ENCODE results near the gene KRTAP5-11. TPM values are rescaled to one million over a fixed set of nuclear protein-coding genes. Genes with fewer than 3 reads are reported as not detected.
"Not testable (repeated sequence)": the region's sequence is repeated elsewhere in the genome, so short reads cannot be mapped to it uniquely, and the experiment has no call there.

Gene KRTAP5-11
- total RNA-seq, 2 donors from 2014 or later = not detected

DNA sequence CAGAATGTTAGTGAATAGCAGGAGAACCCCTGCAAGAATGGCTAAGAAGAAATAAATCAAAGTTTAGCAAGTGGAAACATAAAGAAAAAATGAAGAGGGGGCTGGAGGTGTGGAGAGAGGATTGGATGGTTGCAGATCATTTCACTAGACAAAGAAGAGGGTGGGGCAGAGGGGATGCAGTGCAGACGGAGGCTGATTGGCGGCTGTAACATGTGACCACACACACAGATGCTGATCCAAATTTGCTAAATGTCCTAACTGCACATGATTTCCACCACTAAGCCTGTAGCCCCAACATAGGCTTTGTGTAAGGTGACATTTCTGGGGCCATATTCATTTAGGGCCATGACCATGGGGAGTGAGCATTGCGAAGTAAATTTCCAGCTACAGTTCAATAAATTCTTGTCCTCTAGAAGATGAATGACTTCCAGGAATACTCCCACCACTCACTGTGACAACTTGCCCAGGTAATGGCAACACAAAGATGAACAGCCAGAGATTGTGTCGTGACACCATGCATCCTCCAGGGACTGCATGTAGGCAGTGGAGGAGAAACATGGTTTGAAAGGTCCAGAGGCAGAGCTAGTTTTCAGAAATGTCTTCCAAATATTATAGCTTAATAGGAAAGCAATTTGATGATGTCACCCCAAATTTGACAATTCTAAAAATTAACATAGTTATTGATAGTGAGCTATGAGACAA, 6.8 kb downstream of the KRTAP5-11 start:
- no peak overlapping the region for H3K4me3 Mint-ChIP-seq
- no peak overlapping the region for H3K27ac Mint-ChIP-seq
- H3K4me1 Mint-ChIP-seq (ENCODE audit: low read depth) = peaks cover 8% of the 10 kb centered on the region
- ATAC-seq (replicated peaks in 1 of 2) (no peak), DNase-seq (no peak)
- H3K9me3 Mint-ChIP-seq = no peaks in the 10 kb centered on the region
- no peaks in the 10 kb centered on the region for H3K36me3 Mint-ChIP-seq (ENCODE audit: insufficient read depth in 2 of 2)
- H3K27me3 Mint-ChIP-seq (ENCODE audit: low read depth) = peaks cover 11% of the 10 kb centered on the region

DNA sequence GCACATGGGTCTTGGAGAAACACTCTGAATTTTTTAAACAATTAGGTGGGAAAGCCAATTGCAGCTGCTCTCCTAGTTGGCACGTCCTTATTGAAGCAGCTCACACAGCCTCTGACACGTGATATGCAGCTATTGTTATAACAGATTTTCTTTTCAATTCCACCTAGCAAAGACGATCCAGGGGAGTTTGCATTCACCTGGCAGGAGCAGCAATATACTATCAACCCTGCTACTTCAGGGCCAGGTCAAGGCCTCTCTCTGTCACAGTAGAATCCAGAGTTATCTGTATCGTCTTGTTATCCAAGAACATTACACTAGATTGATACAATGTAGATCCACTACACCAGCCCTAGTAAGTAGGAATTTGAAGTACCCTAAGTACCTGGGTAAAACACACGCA, 8.3 kb downstream of the KRTAP5-11 start:
- Mint-ChIP-seq H3K4me3 (no peak overlapping the region), H3K27me3 (ENCODE audit: low read depth) (peaks cover 7% of the 10 kb centered on the region), H3K36me3 (ENCODE audit: insufficient read depth in 2 of 2) (no peaks in the 10 kb centered on the region), H3K4me1 (ENCODE audit: low read depth) (no peaks in the 10 kb centered on the region), H3K9me3 (no peaks in the 10 kb centered on the region), H3K27ac (no peak overlapping the region)
- ATAC-seq (replicated peaks in 1 of 2) (no peak), DNase-seq (no peak)

DNA sequence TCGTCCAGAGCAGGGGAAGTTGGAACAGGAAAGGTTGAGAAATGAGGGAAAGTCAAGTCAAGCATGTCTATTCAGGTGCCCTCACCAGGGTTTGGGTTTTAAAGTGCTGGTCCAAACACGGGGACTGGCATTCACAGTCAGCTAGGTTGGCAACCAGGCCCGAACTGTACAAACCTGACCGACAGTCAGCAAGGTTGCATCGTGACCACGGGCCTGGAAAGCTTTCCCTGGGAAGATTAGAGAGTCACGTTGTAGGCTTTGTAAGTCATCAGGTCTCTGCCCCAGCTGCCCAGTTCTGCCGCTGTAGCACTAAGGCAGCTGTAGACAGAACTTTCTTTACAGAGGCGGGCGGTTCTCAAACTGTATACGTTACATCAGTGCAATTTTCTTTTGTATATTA, 9.9 kb downstream of the KRTAP5-11 start:
- H3K27ac Mint-ChIP-seq = no peak overlapping the region
- no peaks in the 10 kb centered on the region for H3K36me3 Mint-ChIP-seq (ENCODE audit: insufficient read depth in 2 of 2)
- peaks cover 7% of the 10 kb centered on the region for H3K27me3 Mint-ChIP-seq (ENCODE audit: low read depth)
- H3K4me1 Mint-ChIP-seq (ENCODE audit: low read depth) = no peaks in the 10 kb centered on the region
- H3K9me3 Mint-ChIP-seq = no peaks in the 10 kb centered on the region
- no peak for ATAC-seq (replicated peaks in 1 of 2)
- H3K4me3 Mint-ChIP-seq = no peak overlapping the region
- no peak for DNase-seq

DNA sequence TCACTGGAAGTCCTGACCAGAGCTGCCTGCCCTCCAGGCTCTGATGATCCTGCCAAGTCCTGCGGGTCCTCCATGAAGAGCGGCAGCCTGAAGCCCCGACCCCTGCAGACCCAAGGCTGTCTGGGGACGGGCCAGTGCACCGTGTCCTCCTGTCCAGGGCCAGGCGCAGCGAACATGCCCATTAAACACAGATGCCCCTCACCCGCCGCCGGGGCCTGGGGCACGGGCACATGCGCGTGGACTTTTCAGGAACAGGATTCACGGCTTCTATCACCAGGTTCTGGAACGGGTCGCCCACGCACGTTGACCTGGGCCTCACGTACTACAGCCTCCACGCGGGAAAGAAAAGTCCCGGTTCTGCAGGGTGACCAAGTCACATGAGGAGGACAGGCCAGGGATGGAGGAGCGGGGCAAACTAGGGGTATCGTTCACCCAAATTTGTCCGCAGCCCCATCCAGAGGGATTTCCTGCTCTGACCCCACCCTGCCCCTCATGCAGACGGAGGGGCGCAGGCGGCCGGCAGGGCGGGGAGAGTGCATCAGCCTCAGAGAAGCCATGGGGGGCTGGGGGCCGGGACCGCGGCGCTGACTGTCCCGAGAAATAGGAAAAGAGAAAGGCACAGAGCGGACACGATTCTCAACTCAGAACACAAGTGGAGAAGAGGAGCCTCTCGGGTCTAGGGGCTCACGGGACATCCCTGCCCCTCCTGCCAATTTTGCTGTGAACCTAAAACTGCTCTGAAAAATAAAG, 11.4 kb downstream of the KRTAP5-11 start:
- H3K27me3 Mint-ChIP-seq (ENCODE audit: low read depth) = peaks cover 18% of the 10 kb centered on the region
- ATAC-seq (replicated peaks in 1 of 2) = not testable (repeated sequence)

DNA sequence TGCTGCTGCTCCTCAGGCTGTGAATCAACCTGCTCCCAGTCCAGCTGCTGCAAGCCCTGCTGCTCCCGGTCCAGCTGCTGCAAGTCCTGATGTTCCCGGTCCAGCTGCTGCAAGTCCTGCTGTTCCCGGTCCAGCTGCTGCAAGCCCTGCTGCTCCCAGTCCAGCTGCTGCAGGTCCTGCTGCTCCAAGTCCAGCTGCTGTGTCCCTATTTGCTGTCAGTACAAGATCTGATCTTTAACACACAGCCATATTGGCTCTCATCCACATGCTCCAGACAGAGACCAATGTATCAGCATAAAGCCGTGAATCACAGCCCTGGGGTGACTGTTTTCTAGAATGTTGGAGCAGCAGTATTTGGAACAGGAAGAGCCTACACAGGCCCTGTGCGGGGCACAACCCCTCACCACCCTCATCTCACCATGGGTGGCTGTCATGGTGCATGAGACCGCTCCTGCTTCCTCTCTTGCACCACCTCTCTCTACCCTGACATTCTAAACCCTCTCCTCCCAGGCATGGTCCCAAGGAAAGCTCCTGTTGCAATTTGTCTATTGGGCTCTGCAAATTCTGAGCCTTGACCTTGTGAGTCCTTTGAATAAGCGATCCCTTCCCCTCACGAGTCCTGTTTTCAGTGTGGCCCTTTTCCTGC, 13.8 kb downstream of the KRTAP5-11 start:
- no peaks in the 10 kb centered on the region for H3K4me1 Mint-ChIP-seq (ENCODE audit: low read depth)
- H3K27ac Mint-ChIP-seq = no peak overlapping the region
- no peak for ATAC-seq (replicated peaks in 1 of 2)
- no peaks in the 10 kb centered on the region for H3K36me3 Mint-ChIP-seq (ENCODE audit: insufficient read depth in 2 of 2)
- no peaks in the 10 kb centered on the region for H3K9me3 Mint-ChIP-seq
- H3K27me3 Mint-ChIP-seq (ENCODE audit: low read depth) = peaks cover 36% of the 10 kb centered on the region
- no peak for DNase-seq
- H3K4me3 Mint-ChIP-seq = no peak overlapping the region

More for the DNA sequence above, 11.4 kb downstream of the KRTAP5-11 start:
- not testable (repeated sequence) for H3K27ac Mint-ChIP-seq; H3K4me1 Mint-ChIP-seq (ENCODE audit: low read depth); H3K4me3 Mint-ChIP-seq; H3K36me3 Mint-ChIP-seq (ENCODE audit: insufficient read depth in 2 of 2); H3K9me3 Mint-ChIP-seq; DNase-seq

DNA sequence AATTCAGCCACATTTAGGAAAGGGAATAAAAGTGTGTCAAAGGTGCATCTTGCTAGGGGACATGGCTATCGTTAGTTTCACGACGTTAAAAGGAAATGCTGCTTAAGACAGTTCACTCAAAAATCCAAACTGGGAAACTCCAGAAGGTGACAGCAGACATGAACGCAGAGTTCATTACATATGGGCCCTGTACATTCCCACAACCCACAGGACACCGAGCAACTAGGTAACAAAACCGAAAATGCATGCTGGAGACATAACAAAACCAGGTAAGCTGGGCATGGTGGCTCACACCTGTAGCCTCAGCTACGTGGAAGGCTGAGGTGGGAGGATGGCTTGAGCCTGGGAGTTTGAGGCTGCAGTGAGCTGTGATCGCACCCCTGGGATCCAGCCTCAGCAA, 15.0 kb downstream of the KRTAP5-11 start:
- H3K9me3 Mint-ChIP-seq; H3K4me1 Mint-ChIP-seq (ENCODE audit: low read depth); H3K36me3 Mint-ChIP-seq (ENCODE audit: insufficient read depth in 2 of 2); ATAC-seq (replicated peaks in 1 of 2); H3K4me3 Mint-ChIP-seq; DNase-seq; H3K27ac Mint-ChIP-seq: not testable (repeated sequence)
- peaks cover 46% of the 10 kb centered on the region for H3K27me3 Mint-ChIP-seq (ENCODE audit: low read depth)

DNA sequence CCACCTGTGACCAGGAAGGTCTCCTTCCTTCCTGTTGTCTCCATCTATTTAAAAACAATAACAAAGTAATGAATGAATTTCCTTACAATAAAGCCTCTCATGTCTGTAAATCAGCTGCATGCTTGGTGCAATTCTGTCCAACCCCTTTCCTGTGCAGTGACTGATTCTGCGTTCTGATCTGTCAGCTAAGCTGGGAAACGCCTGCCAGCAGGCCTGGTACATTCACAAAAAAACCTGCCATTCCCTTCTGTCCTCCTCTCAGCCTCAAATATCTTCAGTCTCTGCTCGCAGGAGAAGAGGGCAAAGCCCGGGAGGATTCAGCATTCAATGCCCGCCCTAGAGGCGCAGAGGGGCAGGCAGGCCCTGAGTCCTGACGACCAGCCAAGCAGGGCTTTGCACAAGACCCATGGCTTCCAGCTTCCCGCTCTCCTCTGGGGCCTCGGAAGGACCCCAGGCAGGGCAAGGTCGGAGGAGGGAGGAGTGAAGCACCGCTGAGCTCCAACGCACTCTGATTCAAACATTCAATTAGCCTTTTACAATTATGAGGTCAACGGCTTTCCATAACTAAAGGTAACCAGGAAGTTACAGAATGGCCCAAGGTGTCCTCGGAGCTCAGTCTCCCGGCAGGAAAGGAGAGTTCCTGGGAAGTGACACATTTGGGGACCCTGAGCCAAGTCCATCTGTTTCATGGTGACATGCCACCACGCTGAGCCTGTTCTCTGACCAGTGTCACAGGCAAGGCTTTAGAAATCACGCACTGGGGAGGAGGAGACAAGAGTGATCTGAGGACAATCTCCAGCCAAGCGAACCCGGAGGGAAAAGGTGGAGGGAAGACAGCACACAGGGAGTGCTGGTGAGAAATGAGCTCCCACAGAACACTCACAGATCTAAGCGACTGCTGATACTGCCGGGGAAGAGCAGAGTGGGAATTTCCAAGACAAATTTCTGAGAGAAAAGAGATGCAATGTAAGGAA, 15.8 kb downstream of the KRTAP5-11 start:
- H3K4me3 Mint-ChIP-seq; H3K36me3 Mint-ChIP-seq (ENCODE audit: insufficient read depth in 2 of 2); H3K9me3 Mint-ChIP-seq: not testable (repeated sequence)

DNA sequence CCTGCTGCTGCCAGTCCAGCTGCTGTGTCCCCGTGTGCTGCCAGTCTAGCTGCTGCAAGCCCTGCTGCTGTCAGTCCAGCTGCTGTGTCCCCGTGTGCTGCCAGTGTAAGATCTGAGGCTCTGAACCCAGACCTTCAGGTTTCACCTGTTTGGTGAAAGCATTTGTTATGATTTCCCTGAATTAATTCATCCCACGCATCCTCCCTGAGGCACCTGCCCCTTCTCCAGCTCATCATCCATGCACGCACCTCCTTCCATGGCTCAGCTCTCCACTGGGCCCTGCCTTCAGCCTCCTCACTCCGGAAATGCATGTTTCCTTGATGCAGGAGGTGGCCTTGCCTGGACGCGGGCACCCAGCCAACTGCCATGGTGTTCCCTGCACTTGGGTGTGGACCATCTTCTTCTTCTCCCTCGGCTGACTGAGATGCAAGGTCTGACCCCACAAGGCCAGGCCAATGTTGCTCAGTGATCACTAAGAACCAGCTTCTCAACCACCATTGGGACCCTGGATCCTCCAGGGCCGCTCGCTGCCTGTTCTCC, 16.5 kb downstream of the KRTAP5-11 start:
- H3K4me3 Mint-ChIP-seq = no peak overlapping the region
- H3K27me3 Mint-ChIP-seq (ENCODE audit: low read depth) = peaks cover 52% of the 10 kb centered on the region
- no peaks in the 10 kb centered on the region for H3K36me3 Mint-ChIP-seq (ENCODE audit: insufficient read depth in 2 of 2)
- peaks cover 4% of the 10 kb centered on the region for H3K4me1 Mint-ChIP-seq (ENCODE audit: low read depth)
- no peaks in the 10 kb centered on the region for H3K9me3 Mint-ChIP-seq
- H3K27ac Mint-ChIP-seq = no peak overlapping the region
- ATAC-seq (replicated peaks in 1 of 2) (no peak), DNase-seq (no peak)

More for the DNA sequence above, 15.8 kb downstream of the KRTAP5-11 start:
- not testable (repeated sequence) for H3K4me1 Mint-ChIP-seq (ENCODE audit: low read depth); H3K27ac Mint-ChIP-seq; DNase-seq; ATAC-seq (replicated peaks in 1 of 2)
- peaks cover 46% of the 10 kb centered on the region for H3K27me3 Mint-ChIP-seq (ENCODE audit: low read depth)

DNA sequence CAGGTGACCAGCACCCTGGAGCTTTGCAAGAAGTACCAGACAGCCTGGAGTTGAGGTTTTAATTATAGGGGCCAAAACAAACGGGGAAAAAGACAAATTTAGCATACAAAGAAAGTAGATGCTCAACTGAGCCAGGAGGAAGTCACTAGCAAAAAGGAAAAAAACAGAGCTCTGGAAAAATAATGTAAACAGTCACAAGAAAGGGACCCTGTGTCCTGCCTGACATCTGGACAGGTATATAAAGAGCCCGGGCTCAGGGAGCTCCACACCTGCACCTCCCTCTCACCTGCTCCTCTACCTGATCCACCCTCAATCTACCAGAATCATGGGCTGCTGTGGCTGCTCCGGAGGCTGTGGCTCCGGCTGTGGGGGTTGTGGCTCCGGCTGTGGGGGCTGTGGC, 17.4 kb downstream of the KRTAP5-11 start, which contains the start of gene KRTAP5-10:
TSS of gene KRTAP5-10 (plus strand) at position 301 of the 400 bp plus-strand sequence. CDS start at position 326, 25 bp downstream.
- DNase-seq = no peak
- H3K27ac Mint-ChIP-seq = no peak within 1 kb of the TSS
- H3K36me3 Mint-ChIP-seq (ENCODE audit: insufficient read depth in 2 of 2) = no peaks in the 10 kb centered on the region
- H3K9me3 Mint-ChIP-seq = no peaks in the 10 kb centered on the region
- H3K4me3 Mint-ChIP-seq = no peak within 1 kb of the TSS
- peaks cover 50% of the 10 kb centered on the region for H3K27me3 Mint-ChIP-seq (ENCODE audit: low read depth)
- no peak for ATAC-seq (replicated peaks in 1 of 2)
- peaks cover 4% of the 10 kb centered on the region for H3K4me1 Mint-ChIP-seq (ENCODE audit: low read depth)

DNA sequence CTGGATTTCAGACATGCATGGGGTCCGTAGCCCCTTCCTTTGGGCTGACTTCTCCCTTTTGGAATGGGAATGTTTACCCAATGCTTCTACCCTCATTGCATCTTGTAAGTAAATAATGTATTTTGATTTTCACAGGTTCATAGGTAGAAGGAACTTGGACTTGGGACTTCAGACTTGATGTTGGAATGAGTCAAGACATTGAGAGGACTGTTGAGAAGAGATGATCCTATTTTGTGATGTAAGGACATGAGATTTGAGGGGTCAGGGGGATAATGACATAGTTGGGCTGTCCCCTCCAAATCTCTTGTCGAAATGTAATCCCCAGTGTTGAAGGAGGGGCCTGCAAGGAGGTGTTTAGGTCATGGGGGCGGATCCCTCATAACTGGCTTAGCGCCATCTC, 18.2 kb downstream of the KRTAP5-11 start:
- ATAC-seq (replicated peaks in 1 of 2) = no peak
- no peak for DNase-seq
- Mint-ChIP-seq H3K9me3 (no peaks in the 10 kb centered on the region), H3K4me1 (ENCODE audit: low read depth) (peaks cover 4% of the 10 kb centered on the region), H3K27ac (no peak overlapping the region), H3K4me3 (no peak overlapping the region), H3K27me3 (ENCODE audit: low read depth) (peaks cover 50% of the 10 kb centered on the region), H3K36me3 (ENCODE audit: insufficient read depth in 2 of 2) (no peaks in the 10 kb centered on the region)

DNA sequence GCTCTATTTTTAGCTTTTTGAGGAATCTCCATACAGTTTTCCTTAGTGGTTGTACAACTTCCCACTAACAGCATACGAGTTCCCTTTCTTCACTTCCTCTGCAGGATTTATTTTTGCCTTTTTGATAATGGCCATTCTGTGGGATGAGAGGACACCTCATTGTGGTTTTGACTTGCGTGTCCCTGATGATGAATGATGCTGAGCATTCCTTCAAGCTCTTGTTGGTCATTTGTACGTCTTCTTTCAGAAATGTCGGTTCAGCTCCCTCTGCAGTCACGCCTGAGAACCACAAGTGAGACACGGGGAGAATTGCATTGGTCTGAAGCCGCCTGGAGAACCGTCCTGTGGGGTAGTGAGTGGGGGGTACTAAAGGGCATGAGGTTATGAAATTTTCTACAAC, 19.3 kb downstream of the KRTAP5-11 start:
- peak; percentile 14 to 36 for DNase-seq
- peak in 1 of 2 donors; percentile 42 for ATAC-seq (replicated peaks in 1 of 2)
- no peak overlapping the region for H3K4me3 Mint-ChIP-seq

DNA sequence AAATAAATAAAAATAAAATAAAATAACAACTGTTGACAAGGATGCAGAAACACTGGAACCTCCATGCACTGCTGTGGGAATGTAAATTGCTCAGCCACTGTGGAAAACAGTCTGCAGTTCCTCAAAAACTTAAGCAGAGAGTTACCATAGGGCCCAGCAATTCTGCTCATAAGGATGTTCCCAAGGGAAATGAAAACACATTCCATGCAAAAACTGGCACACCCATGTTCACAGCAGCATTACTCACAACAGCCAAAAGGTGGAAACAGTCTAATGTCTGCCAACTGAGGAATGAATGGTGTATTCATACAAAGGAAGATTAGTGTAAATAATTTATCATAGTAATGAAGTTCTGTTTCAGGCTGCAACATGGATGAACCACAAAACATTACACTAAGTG, 20.6 kb downstream of the KRTAP5-11 start:
- H3K36me3 Mint-ChIP-seq (ENCODE audit: insufficient read depth in 2 of 2) = no peaks in the 10 kb centered on the region
- peaks cover 57% of the 10 kb centered on the region for H3K27me3 Mint-ChIP-seq (ENCODE audit: low read depth)
- no peak overlapping the region for H3K4me3 Mint-ChIP-seq
- no peaks in the 10 kb centered on the region for H3K9me3 Mint-ChIP-seq
- peaks cover 4% of the 10 kb centered on the region for H3K4me1 Mint-ChIP-seq (ENCODE audit: low read depth)
- DNase-seq (no peak), ATAC-seq (replicated peaks in 1 of 2) (no peak)
- no peak overlapping the region for H3K27ac Mint-ChIP-seq

More for the DNA sequence above, 19.3 kb downstream of the KRTAP5-11 start:
- Mint-ChIP-seq H3K9me3 (no peaks in the 10 kb centered on the region), H3K36me3 (ENCODE audit: insufficient read depth in 2 of 2) (no peaks in the 10 kb centered on the region), H3K27ac (no peak overlapping the region), H3K4me1 (ENCODE audit: low read depth) (peaks cover 4% of the 10 kb centered on the region), H3K27me3 (ENCODE audit: low read depth) (peaks cover 52% of the 10 kb centered on the region)
